ENCODE measurements around the gene PXDN. TPM values are rescaled to one million over a fixed set of nuclear protein-coding genes. Genes with fewer than 3 reads are reported as not detected.

Gene PXDN
- total and polyA plus RNA-seq, 2 donors (not counting 3 experiments of a cell fraction or from before 2014, with no cell fraction given) = 231 to 308 TPM

DNA sequence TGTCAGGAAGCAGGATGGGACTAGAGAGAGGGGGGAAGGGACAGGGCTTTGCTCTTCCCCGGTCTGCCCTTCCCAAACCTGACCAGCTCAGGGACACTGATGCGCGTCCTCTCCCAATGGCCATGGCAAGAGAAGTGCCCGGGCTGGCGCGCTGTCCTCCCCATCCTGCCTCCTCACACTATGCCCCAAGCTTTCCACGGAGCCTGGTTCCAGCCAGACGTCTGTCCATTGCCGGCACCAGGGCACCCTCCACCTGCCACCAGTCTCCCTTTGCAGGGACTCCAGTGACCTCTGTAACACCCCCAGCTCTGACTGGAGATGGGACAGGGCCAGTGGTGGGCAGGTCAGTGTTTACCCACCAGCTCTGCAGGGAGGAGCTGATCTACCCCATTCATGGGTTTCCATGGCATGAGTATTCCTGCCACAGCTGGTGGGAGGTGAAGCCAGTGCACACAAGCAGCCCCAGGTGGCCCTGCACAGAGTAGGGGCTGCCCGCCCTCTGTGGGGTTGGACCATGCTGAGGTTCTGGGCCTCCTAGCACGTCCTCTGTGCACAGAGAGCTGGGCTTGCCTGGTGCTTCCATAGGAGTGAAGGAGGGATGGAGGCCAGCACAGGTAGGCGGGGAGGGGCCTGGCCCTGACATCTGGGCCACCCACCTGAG lies 109.5 kb downstream of the PXDN start:
- no peaks in the 10 kb centered on the region for H3K9me1 ChIP-seq (replicated peaks; ENCODE audit: control insufficient read depth, extremely low read depth, insufficient read depth, low read length)
- H3K27me3 ChIP-seq (ENCODE audit: control insufficient read depth in 2 of 2, insufficient read depth in 2 of 2, low read length in 2 of 2) = no peaks in the 10 kb centered on the region
- intact Hi-C loops (cut with micrococcal nuclease) = no loop called here
- DNase-seq (ENCODE audit: low read depth, low spot score) = no peak
- no peak for FAIRE-seq
- no peaks in the 10 kb centered on the region for H3K79me2 ChIP-seq (ENCODE audit: control insufficient read depth, insufficient read depth, low read length)
- H3K4me3 ChIP-seq (replicated peaks in 1 of 3; ENCODE audit: insufficient read depth in 1 of 3, low read depth in 1 of 3, low read length in 3 of 3) = no peak overlapping the region
- H3K9me3 ChIP-seq (replicated peaks; ENCODE audit: control insufficient read depth, insufficient read depth, low read length) = no peaks in the 10 kb centered on the region
- POLR2A ChIA-PET = no interaction called here
- H3K27ac ChIP-seq (ENCODE audit: insufficient read depth, low read depth, low read length) = no peak overlapping the region
- no peaks in the 10 kb centered on the region for H3K4me1 ChIP-seq (ENCODE audit: control insufficient read depth, extremely low read depth, insufficient read depth, low read length)
- H3K36me3 ChIP-seq (ENCODE audit: control insufficient read depth in 2 of 2, extremely low read depth in 1 of 2, insufficient read depth in 2 of 2, low read length in 2 of 2) = peaks cover 6 to 35% of the 10 kb centered on the region in 2 experiments
- no peak overlapping the region for H3K4me2 ChIP-seq (ENCODE audit: insufficient read depth, low read length)
- H2AFZ ChIP-seq (ENCODE audit: low read depth, low read length) = no peak overlapping the region
- no TSS peak for BruUV-seq (replicated peaks)
- TF ChIP-seq POLR2AphosphoS5 (IDR thresholded peaks at IDR 0.05; ENCODE audit: insufficient read depth, low read depth, low read length) (no peak), EZH2 (IDR thresholded peaks at IDR 0.05; ENCODE audit: borderline replicate concordance, low read depth, low read length, severe bottlenecking) (no peak), MYC (IDR thresholded peaks at IDR 0.05; ENCODE audit: low read depth, low read length) (no peak), POLR2A (IDR thresholded peaks at IDR 0.05; ENCODE audit: low read depth, low read length) (no peak), CTCF (IDR thresholded peaks at IDR 0.05; ENCODE audit: extremely low read depth in 1 of 2, insufficient read depth in 1 of 2, low read depth in 1 of 2, low read length in 2 of 2) (no peak), GATA2 (IDR thresholded peaks at IDR 0.05; ENCODE audit: insufficient read depth, insufficient read length, low read depth, low read length) (no peak), FOS (IDR thresholded peaks at IDR 0.05; ENCODE audit: borderline replicate concordance, insufficient read depth, low read length) (no peak), JUN (IDR thresholded peaks at IDR 0.05; ENCODE audit: borderline replicate concordance, insufficient read depth, insufficient read length, low read depth) (no peak)
- TF ChIP-seq, protein P1, sequence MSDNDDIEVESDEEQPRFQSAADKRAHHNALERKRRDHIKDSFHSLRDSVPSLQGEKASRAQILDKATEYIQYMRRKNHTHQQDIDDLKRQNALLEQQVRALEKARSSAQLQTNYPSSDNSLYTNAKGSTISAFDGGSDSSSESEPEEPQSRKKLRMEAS (IDR thresholded peaks at IDR 0.05; ENCODE audit: insufficient read depth, insufficient read length) = no peak
- H4K20me1 ChIP-seq (replicated peaks; ENCODE audit: control insufficient read depth, extremely low read depth, insufficient read depth, low read length) = no peaks in the 10 kb centered on the region
- no peak overlapping the region for H3K9ac ChIP-seq (replicated peaks; ENCODE audit: extremely low read depth, insufficient read depth, low read length)
- CTCF ChIA-PET = no interaction called here
- dilution Hi-C loops (cut with MboI; ENCODE audit: extremely low pct_ligation_motif_present, low sequenced_read_pairs) = no loop called here
